ENCODE measurements around the gene UGT2B17.
A peak's percentile ranks its signal among the peaks of the same experiment; 100 is the strongest.
"Not testable (repeated sequence)": the region's sequence is repeated elsewhere in the genome, so short reads cannot be mapped to it uniquely, and the experiment has no call there.

UGT2B17 gene

GRCh38 chr4:68536375-68536774 lies 39.7 kb downstream of the UGT2B17 start:
- DNase-seq (ENCODE audit: insufficient read length, low spot score) (no peak), FAIRE-seq (no peak)
- TF ChIP-seq POLR2A (IDR thresholded peaks at IDR 0.05; ENCODE audit: low read depth, low read length), result no peak

- TF ChIP-seq POLR2A (IDR thresholded peaks at IDR 0.05; ENCODE audit: low read depth, low read length), result no peak
- no peak for DNase-seq (ENCODE audit: insufficient read length, low spot score)
- FAIRE-seq, result no peak
Observed at GRCh38 chr4:68535974-68536373, 40.1 kb downstream of the UGT2B17 start.

GRCh38 chr4:68522232-68522631 lies 53.9 kb downstream of the UGT2B17 start:
- FAIRE-seq, result not testable (repeated sequence)

GRCh38 chr4:68520985-68521384 lies 55.1 kb downstream of the UGT2B17 start:
- DNase-seq (ENCODE audit: insufficient read length, low spot score), result no peak
- no peak for FAIRE-seq
- TF ChIP-seq POLR2A (IDR thresholded peaks at IDR 0.05; ENCODE audit: low read depth, low read length), result no peak

More at GRCh38 chr4:68522232-68522631, 53.9 kb downstream of the UGT2B17 start:
- not testable (repeated sequence) for DNase-seq (ENCODE audit: insufficient read length, low spot score)

GRCh38 chr4:68518889-68519288 lies 57.2 kb downstream of the UGT2B17 start:
- no peak for FAIRE-seq
- DNase-seq (ENCODE audit: insufficient read length, low spot score), result no peak
- no peak for TF ChIP-seq POLR2A (IDR thresholded peaks at IDR 0.05; ENCODE audit: low read depth, low read length)

GRCh38 chr4:68505452-68505851 lies 70.7 kb downstream of the UGT2B17 start:
- not testable (repeated sequence) for FAIRE-seq; DNase-seq (ENCODE audit: insufficient read length, low spot score)

- not testable (repeated sequence) for FAIRE-seq; DNase-seq (ENCODE audit: insufficient read length, low spot score)
Observed at GRCh38 chr4:68504836-68505235, 71.3 kb downstream of the UGT2B17 start.

GRCh38 chr4:68503462-68503861 lies 72.7 kb downstream of the UGT2B17 start:
- FAIRE-seq; DNase-seq (ENCODE audit: insufficient read length, low spot score): not testable (repeated sequence)

- no peak for FAIRE-seq
- TF ChIP-seq POLR2A (IDR thresholded peaks at IDR 0.05; ENCODE audit: low read depth, low read length), result no peak
- DNase-seq (ENCODE audit: insufficient read length, low spot score), result no peak
Observed at GRCh38 chr4:68499021-68499420, 77.1 kb downstream of the UGT2B17 start.

- FAIRE-seq, result peak; percentile 36
- DNase-seq (ENCODE audit: insufficient read length, low spot score), result no peak
Observed at GRCh38 chr4:68498413-68499007, 77.6 kb downstream of the UGT2B17 start.

GRCh38 chr4:68494688-68495087 lies 81.4 kb downstream of the UGT2B17 start:
- FAIRE-seq (no peak), DNase-seq (ENCODE audit: insufficient read length, low spot score) (no peak)
- no peak for TF ChIP-seq POLR2A (IDR thresholded peaks at IDR 0.05; ENCODE audit: low read depth, low read length)

More at GRCh38 chr4:68498413-68499007, 77.6 kb downstream of the UGT2B17 start:
- TF ChIP-seq POLR2A (IDR thresholded peaks at IDR 0.05; ENCODE audit: low read depth, low read length), result no peak

GRCh38 chr4:68490826-68491457 lies 85.2 kb downstream of the UGT2B17 start:
- FAIRE-seq (no peak), DNase-seq (ENCODE audit: insufficient read length, low spot score) (no peak)
- TF ChIP-seq POLR2A (IDR thresholded peaks at IDR 0.05; ENCODE audit: low read depth, low read length), result no peak

GRCh38 chr4:68489338-68489737 lies 86.8 kb downstream of the UGT2B17 start:
- no peak for TF ChIP-seq POLR2A (IDR thresholded peaks at IDR 0.05; ENCODE audit: low read depth, low read length)
- no peak for DNase-seq (ENCODE audit: insufficient read length, low spot score)
- no peak for FAIRE-seq

Measured in H54 (cell line).